IPS-18a (cell line): ENCODE data around the gene GFRA3.

Experiments used
- H3K27ac ChIP-seq: one replicate; pipeline ENCODE4 v1.5.1; 2013; ENCODE audit warnings: low read length
- H3K27me3 ChIP-seq: one replicate; pipeline ENCODE4 v1.6.1; 2013; ENCODE audit warnings: mild to moderate bottlenecking, low read length; ENCODE audit not compliant: control insufficient read depth, insufficient read depth
- H3K36me3 ChIP-seq: one replicate; pipeline ENCODE4 v1.6.1; 2013; ENCODE audit warnings: low read depth, low read length; ENCODE audit not compliant: control insufficient read depth
- H3K4me1 ChIP-seq: one replicate; pipeline ENCODE4 v1.6.1; 2013; ENCODE audit warnings: low read depth, low read length; ENCODE audit not compliant: control insufficient read depth
- H3K4me3 ChIP-seq: one replicate; pipeline ENCODE4 v1.5.1; 2013; ENCODE audit warnings: low read length
- H3K9ac ChIP-seq: one replicate; pipeline ENCODE4 v1.6.1; 2013; ENCODE audit warnings: mild to moderate bottlenecking, low read length, moderate library complexity
- H3K9me3 ChIP-seq: one replicate; pipeline ENCODE4 v1.6.1; 2013; ENCODE audit warnings: low read depth, low read length; ENCODE audit not compliant: control insufficient read depth

Gene GFRA3

DNA sequence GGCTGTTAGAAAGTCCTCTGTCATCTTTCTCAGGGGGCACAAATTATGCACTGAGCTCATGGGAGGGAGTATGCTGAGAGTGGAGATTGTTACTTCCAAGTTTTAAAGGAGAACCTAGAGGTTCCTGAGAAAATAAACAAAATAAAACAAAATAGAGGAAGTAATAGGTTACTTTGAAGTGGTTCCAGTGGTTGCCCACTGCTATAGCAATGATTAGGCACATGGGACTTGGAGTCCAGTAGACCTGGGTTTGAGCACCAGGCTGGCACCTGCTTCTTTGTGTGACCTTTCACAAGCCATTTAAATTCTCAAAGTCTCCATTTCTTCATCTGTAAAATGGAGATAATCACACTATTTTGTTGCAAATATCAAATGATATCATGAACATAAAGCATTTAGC, 47.5 kb downstream of the GFRA3 start:
- Histone ChIP-seq H3K4me3 (no peak overlapping the region), H3K9me3 (no peaks in the 10 kb centered on the region), H3K27ac (no peak overlapping the region), H3K9ac (no peak overlapping the region), H3K4me1 (no peaks in the 10 kb centered on the region), H3K27me3 (no peaks in the 10 kb centered on the region), H3K36me3 (no peaks in the 10 kb centered on the region)

DNA sequence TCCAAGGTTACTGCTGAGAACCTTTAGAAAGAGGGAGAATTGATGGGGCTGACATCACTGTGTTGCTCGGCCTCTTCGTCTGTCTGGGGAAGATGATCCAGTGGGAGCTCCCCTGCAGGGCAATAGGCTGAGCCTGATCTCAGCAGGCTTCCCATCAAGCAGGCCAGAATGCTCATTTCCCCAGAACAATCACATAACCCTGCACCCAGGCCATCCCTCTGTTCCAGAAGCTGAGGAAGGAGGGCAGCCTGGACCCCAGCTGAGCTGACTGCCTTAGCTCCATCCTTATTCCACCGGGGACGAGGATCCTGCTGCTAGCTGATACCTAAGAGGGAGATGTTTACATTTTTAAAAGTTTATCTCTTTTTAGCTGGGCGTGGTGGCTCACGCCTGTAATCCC, 49.7 kb downstream of the GFRA3 start:
- no peak overlapping the region for H3K27ac ChIP-seq
- H3K9ac ChIP-seq, result no peak overlapping the region
- peaks cover 5% of the 10 kb centered on the region for H3K9me3 ChIP-seq
- no peaks in the 10 kb centered on the region for H3K4me1 ChIP-seq
- H3K4me3 ChIP-seq, result no peak overlapping the region
- no peaks in the 10 kb centered on the region for H3K27me3 ChIP-seq
- no peaks in the 10 kb centered on the region for H3K36me3 ChIP-seq

DNA sequence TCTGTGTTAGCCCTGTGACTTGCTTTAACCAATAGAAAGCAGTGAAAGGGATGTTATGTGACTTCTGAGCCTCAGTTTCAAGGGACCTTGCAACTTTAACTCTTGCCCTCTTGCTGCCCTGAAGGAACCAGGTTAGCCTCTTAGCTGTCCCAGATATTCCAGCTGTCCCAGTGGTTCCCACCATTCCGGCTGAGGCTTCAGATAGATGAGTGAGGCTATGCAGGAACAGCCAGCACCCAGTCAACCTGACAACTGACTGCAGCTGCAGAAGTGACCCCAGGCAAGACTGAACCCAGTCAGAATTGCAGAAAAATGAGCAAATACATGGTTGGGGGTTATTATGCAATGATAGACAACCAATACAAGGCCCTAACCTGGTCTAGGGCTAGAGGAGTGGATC, 50.9 kb downstream of the GFRA3 start:
- Histone ChIP-seq H3K9ac (no peak overlapping the region), H3K27ac (no peak overlapping the region), H3K4me3 (no peak overlapping the region), H3K27me3 (no peaks in the 10 kb centered on the region), H3K36me3 (no peaks in the 10 kb centered on the region), H3K9me3 (peaks cover 5% of the 10 kb centered on the region), H3K4me1 (no peaks in the 10 kb centered on the region)

DNA sequence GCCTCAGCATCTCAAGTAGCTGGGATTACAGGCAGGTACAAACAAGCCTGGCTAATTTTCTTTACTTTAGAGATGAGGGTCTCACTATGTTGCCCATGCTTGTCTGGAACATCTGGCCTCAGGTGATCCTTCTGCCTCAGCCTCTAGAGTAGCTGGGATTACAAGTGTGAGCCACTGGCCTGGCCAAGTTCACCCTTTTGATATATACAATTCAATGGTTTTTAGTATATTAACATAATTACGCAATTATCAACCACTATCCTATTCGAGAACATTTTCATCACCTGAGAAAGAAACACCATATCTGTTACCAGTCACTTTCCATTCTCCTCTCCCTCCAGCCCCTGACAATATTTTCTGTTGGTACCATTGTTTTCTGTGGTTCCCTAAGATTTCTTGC, 57.6 kb downstream of the GFRA3 start:
- no peaks in the 10 kb centered on the region for H3K27me3 ChIP-seq
- no peak overlapping the region for H3K27ac ChIP-seq

GRCh38 chr5:138213161-138214029, 61.0 kb downstream of the GFRA3 start, which contains the start of gene CDC23:
Gene CDC23, minus strand, starts transcription at chr5:138213323. Its CDS starts 11 bp downstream, at chr5:138213312.
- peaks cover 8% of the 10 kb centered on the region for H3K36me3 ChIP-seq
- H3K9ac ChIP-seq, result peak within 1 kb of the TSS; percentile 97
- H3K4me1 ChIP-seq, result no peaks in the 10 kb centered on the region
- H3K27ac ChIP-seq, result peak within 1 kb of the TSS; percentile 58
- H3K27me3 ChIP-seq, result no peaks in the 10 kb centered on the region
- H3K4me3 ChIP-seq, result peak within 1 kb of the TSS; percentile 97
- no peaks in the 10 kb centered on the region for H3K9me3 ChIP-seq

More for the DNA sequence above, 57.6 kb downstream of the GFRA3 start:
- H3K36me3 ChIP-seq, result no peaks in the 10 kb centered on the region
- no peak overlapping the region for H3K9ac ChIP-seq
- no peak overlapping the region for H3K4me3 ChIP-seq
- peaks cover 5% of the 10 kb centered on the region for H3K9me3 ChIP-seq
- no peaks in the 10 kb centered on the region for H3K4me1 ChIP-seq

- peak overlapping the region; percentile 97 for H3K4me3 ChIP-seq
Observed at GRCh38 chr5:138212828-138213160, 61.6 kb downstream of the GFRA3 start.

DNA sequence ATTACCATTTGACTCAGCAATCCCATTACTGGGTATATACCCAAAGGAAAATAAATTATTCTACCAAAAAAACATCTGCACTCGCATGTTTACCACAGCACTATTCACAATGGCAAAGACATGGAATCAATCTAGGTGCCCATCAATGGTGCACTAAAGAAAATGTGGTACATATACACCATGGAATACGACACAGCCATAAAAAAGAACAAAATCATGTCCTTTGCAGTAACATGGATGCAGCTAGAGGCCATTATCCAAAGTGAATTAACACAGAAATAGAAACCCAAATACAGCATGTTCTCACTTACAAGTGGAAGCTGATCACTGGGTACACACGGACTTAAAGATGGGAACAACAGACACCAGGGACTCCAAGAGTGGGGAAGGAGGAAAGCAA, 63.4 kb downstream of the GFRA3 start:
- Histone ChIP-seq H3K27ac (no peak overlapping the region), H3K4me1 (no peaks in the 10 kb centered on the region), H3K27me3 (no peaks in the 10 kb centered on the region), H3K36me3 (peaks cover 19% of the 10 kb centered on the region), H3K9ac (no peak overlapping the region), H3K9me3 (no peaks in the 10 kb centered on the region), H3K4me3 (no peak overlapping the region)

More at GRCh38 chr5:138212828-138213160, 61.6 kb downstream of the GFRA3 start:
- Histone ChIP-seq H3K36me3 (peaks cover 12% of the 10 kb centered on the region), H3K9ac (peak overlapping the region; percentile 97), H3K9me3 (no peaks in the 10 kb centered on the region), H3K4me1 (no peaks in the 10 kb centered on the region), H3K27ac (peak overlapping the region; percentile 58), H3K27me3 (no peaks in the 10 kb centered on the region)
